ENCODE data around the gene FGGY. TPM values are rescaled to one million over a fixed set of nuclear protein-coding genes. Genes with fewer than 3 reads are reported as not detected.

Gene FGGY
- total and polyA plus RNA-seq, 2 donors (not counting 3 experiments of a cell fraction or from before 2014, with no cell fraction given) = 5.6 to 6.4 TPM

DNA sequence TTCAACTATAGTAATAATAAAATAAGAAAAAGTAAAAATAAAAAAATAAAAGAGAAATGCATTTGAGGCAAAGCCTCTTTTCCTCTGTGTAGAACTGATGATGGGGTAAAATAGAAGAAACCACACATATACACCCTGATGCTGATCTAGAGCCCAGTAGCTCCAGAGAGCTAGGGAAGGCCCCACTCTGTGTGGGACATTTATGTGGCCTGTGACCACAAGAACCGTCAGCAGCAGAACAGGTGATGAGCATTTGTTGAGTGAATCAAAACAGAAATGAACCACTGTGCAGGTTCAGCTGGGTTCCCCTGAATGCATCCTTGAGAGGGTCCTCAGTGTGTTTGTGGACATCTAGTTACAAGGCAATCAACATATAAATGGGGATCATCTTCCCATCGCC lies 296.0 kb downstream of the FGGY start:
- intact Hi-C loops (cut with micrococcal nuclease) = no loop called here
- Histone ChIP-seq H3K36me3 (ENCODE audit: control insufficient read depth in 2 of 2, extremely low read depth in 1 of 2, insufficient read depth in 2 of 2, low read length in 2 of 2) (no peaks in the 10 kb centered on the region), H3K9ac (replicated peaks; ENCODE audit: extremely low read depth, insufficient read depth, low read length) (no peak overlapping the region), H2AFZ (ENCODE audit: low read depth, low read length) (no peak overlapping the region), H3K9me1 (replicated peaks; ENCODE audit: control insufficient read depth, extremely low read depth, insufficient read depth, low read length) (no peaks in the 10 kb centered on the region), H3K27me3 (ENCODE audit: control insufficient read depth in 2 of 2, insufficient read depth in 2 of 2, low read length in 2 of 2) (no peaks in the 10 kb centered on the region), H3K4me1 (ENCODE audit: control insufficient read depth, extremely low read depth, insufficient read depth, low read length) (peaks cover 29% of the 10 kb centered on the region), H3K79me2 (ENCODE audit: control insufficient read depth, insufficient read depth, low read length) (no peaks in the 10 kb centered on the region), H3K4me2 (ENCODE audit: insufficient read depth, low read length) (no peak overlapping the region), H4K20me1 (replicated peaks; ENCODE audit: control insufficient read depth, extremely low read depth, insufficient read depth, low read length) (no peaks in the 10 kb centered on the region), H3K27ac (ENCODE audit: insufficient read depth, low read depth, low read length) (no peak overlapping the region), H3K4me3 (replicated peaks in 1 of 3; ENCODE audit: insufficient read depth in 1 of 3, low read depth in 1 of 3, low read length in 3 of 3) (no peak overlapping the region), H3K9me3 (replicated peaks; ENCODE audit: control insufficient read depth, insufficient read depth, low read length) (no peaks in the 10 kb centered on the region)
- dilution Hi-C loops (cut with MboI; ENCODE audit: extremely low pct_ligation_motif_present, low sequenced_read_pairs) = no loop called here
- FAIRE-seq (no peak), DNase-seq (ENCODE audit: low read depth, low spot score) (no peak)
- POLR2A ChIA-PET = no interaction called here
- CTCF ChIA-PET = no interaction called here
- TF ChIP-seq MYC (IDR thresholded peaks at IDR 0.05; ENCODE audit: low read depth, low read length) (no peak), POLR2A (IDR thresholded peaks at IDR 0.05; ENCODE audit: low read depth, low read length) (no peak), POLR2AphosphoS5 (IDR thresholded peaks at IDR 0.05; ENCODE audit: insufficient read depth, low read depth, low read length) (no peak), FOS (IDR thresholded peaks at IDR 0.05; ENCODE audit: borderline replicate concordance, insufficient read depth, low read length) (no peak), EZH2 (IDR thresholded peaks at IDR 0.05; ENCODE audit: borderline replicate concordance, low read depth, low read length, severe bottlenecking) (no peak), GATA2 (IDR thresholded peaks at IDR 0.05; ENCODE audit: insufficient read depth, insufficient read length, low read depth, low read length) (no peak), JUN (IDR thresholded peaks at IDR 0.05; ENCODE audit: borderline replicate concordance, insufficient read depth, insufficient read length, low read depth) (no peak)
- TF ChIP-seq, protein P1, sequence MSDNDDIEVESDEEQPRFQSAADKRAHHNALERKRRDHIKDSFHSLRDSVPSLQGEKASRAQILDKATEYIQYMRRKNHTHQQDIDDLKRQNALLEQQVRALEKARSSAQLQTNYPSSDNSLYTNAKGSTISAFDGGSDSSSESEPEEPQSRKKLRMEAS (IDR thresholded peaks at IDR 0.05; ENCODE audit: insufficient read depth, insufficient read length) = no peak
- TF ChIP-seq, protein P2, sequence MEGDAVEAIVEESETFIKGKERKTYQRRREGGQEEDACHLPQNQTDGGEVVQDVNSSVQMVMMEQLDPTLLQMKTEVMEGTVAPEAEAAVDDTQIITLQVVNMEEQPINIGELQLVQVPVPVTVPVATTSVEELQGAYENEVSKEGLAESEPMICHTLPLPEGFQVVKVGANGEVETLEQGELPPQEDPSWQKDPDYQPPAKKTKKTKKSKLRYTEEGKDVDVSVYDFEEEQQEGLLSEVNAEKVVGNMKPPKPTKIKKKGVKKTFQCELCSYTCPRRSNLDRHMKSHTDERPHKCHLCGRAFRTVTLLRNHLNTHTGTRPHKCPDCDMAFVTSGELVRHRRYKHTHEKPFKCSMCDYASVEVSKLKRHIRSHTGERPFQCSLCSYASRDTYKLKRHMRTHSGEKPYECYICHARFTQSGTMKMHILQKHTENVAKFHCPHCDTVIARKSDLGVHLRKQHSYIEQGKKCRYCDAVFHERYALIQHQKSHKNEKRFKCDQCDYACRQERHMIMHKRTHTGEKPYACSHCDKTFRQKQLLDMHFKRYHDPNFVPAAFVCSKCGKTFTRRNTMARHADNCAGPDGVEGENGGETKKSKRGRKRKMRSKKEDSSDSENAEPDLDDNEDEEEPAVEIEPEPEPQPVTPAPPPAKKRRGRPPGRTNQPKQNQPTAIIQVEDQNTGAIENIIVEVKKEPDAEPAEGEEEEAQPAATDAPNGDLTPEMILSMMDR (IDR thresholded peaks at IDR 0.05; ENCODE audit: extremely low read depth in 1 of 2, insufficient read depth in 1 of 2, low read depth in 1 of 2, low read length in 2 of 2) = no peak
- BruUV-seq (replicated peaks) = no TSS peak

Data from endothelial cell of umbilical vein (primary cell).